Small intestine (tissue), 7 donors: ENCODE measurements around the gene SAT1. TPM values are rescaled to one million over a fixed set of nuclear protein-coding genes. Genes with fewer than 3 reads are reported as not detected.

Source experiments
- DNase-seq, 2 donors: peaks; one replicate each; pipeline versions ENCODE4 v3.0.0 to v3.0.0-alpha.2; 2013
- FAIRE-seq: peaks from 2 replicates; lab custom pipeline; 2012; peaks lifted over from hg19 to GRCh38; lab: Jason Lieb, UNC
- H3K27ac ChIP-seq, 3 donors: one replicate each; pipeline ENCODE4 v1.5.1; 2013; ENCODE audit warnings: low read length in 2 of 3, mild to moderate bottlenecking in 2 of 3, control low read depth in 1 of 3, inconsistent platforms in 1 of 3, low read depth in 1 of 3, moderate library complexity in 1 of 3
- H3K27me3 ChIP-seq, 3 donors: one replicate each; pipeline ENCODE4 v1.6.1; 2013; ENCODE audit warnings: low read length in 3 of 3, inconsistent platforms in 1 of 3; ENCODE audit not compliant: control insufficient read depth in 3 of 3, insufficient read depth in 3 of 3
- H3K36me3 ChIP-seq, 3 donors: one replicate each; pipeline ENCODE4 v1.6.1; 2013; ENCODE audit warnings: low read length in 3 of 3, inconsistent platforms in 1 of 3, low read depth in 1 of 3, mild to moderate bottlenecking in 1 of 3, moderate library complexity in 1 of 3; ENCODE audit not compliant: control insufficient read depth in 3 of 3, insufficient read depth in 2 of 3
- H3K4me1 ChIP-seq, 3 donors: one replicate each; pipeline ENCODE4 v1.6.1; 2013; ENCODE audit warnings: low read length in 2 of 3, inconsistent platforms in 1 of 3, low read depth in 1 of 3, mild to moderate bottlenecking in 1 of 3, moderate library complexity in 1 of 3; ENCODE audit not compliant: control insufficient read depth in 3 of 3, insufficient read depth in 2 of 3
- H3K4me3 ChIP-seq, 3 donors: one replicate each; pipeline ENCODE4 v1.5.1; 2013; ENCODE audit warnings: low read length in 3 of 3, control low read depth in 1 of 3, inconsistent platforms in 1 of 3, low read depth in 1 of 3, mild to moderate bottlenecking in 1 of 3, moderate library complexity in 1 of 3
- H3K9me3 ChIP-seq, 2 donors: one replicate each; pipeline ENCODE4 v1.6.1; 2013; ENCODE audit warnings: low read depth in 1 of 2, low read length in 1 of 2; ENCODE audit not compliant: control insufficient read depth in 2 of 2, insufficient read depth in 1 of 2
- WGBS, 3 donors: extraction: QIAGEN DNeasy Blood & Tissue Kit; methylation state at CpG; one replicate each; pipeline ENCODE4 v1.1.7; 2013; 5-methylcytosine and 5-hydroxymethylcytosine counted together
- polyA plus RNA-seq, 4 donors: library from polyadenylated mRNA; stranded (reverse) in 3 of 4; unstranded in 1 of 4; fragments of 200-250 nt in 3 of 4; fragments of 120-200 nt in 1 of 4; gene quantifications; one replicate each; pipeline versions ENCODE4 v1.2.1 to v1.2.3, GENCODE V29; 2013
- donor health status: healthy with polysubstance abuse.
- donor health status: control.
- donor health status: control.
- donor health status: Bipolar disorder and iron deficiency.
- donor health status: healthy.

SAT1 gene
- polyA plus RNA-seq, 4 donors = 412 to 1,273 (median 877) TPM

- H3K27me3 ChIP-seq = no peaks in the 10 kb centered on the region
- FAIRE-seq = no peak
- peaks cover 0 to 3% (median 0%) of the 10 kb centered on the region in 3 donors for H3K4me1 ChIP-seq
- WGBS, 3 donors = 84 to 95% (median 90%) methylated on average over 3 of the region's 3 CpGs
- DNase-seq = no peak
- no peaks in the 10 kb centered on the region for H3K9me3 ChIP-seq
- H3K4me3 ChIP-seq = no peak overlapping the region
- no peak overlapping the region for H3K27ac ChIP-seq
- no peaks in the 10 kb centered on the region for H3K36me3 ChIP-seq
Measured at GRCh38 chrX:23817979-23818336, 35.0 kb downstream of the SAT1 start.

GRCh38 chrX:23819385-23820234 is 36.6 kb downstream of the SAT1 start:
- DNase-seq (peak; percentile 48 to 63), FAIRE-seq (no peak)
- Histone ChIP-seq H3K4me3 (no peak overlapping the region), H3K36me3 (no peaks in the 10 kb centered on the region), H3K27me3 (no peaks in the 10 kb centered on the region), H3K4me1 (peaks cover 0 to 3% (median 0%) of the 10 kb centered on the region in 3 donors), H3K9me3 (no peaks in the 10 kb centered on the region), H3K27ac (peak overlapping the region in 1 of 3 donors; percentile 63)
- WGBS, 3 donors = 56 to 77% (median 75%) methylated on average over 9 to 10 of the region's 10 CpGs

- Histone ChIP-seq H3K9me3 (no peaks in the 10 kb centered on the region), H3K4me1 (peaks cover 0 to 3% (median 0%) of the 10 kb centered on the region in 3 donors), H3K4me3 (no peak overlapping the region), H3K36me3 (no peaks in the 10 kb centered on the region), H3K27me3 (no peaks in the 10 kb centered on the region), H3K27ac (peak overlapping the region in 1 of 3 donors; percentile 63)
- WGBS, 3 donors = 68 to 80% (median 76%) methylated on average over 6 of the region's 6 CpGs
- DNase-seq (no peak), FAIRE-seq (no peak)
Measured at GRCh38 chrX:23820235-23820782, 37.3 kb downstream of the SAT1 start.

- WGBS, 3 donors = 48 to 69% (median 64%) methylated on average over 2 of the region's 2 CpGs
- FAIRE-seq = no peak
- H3K27ac ChIP-seq = peak overlapping the region in 2 of 3 donors; percentile 4 to 61
Measured at GRCh38 chrX:23821847-23822246, 38.9 kb downstream of the SAT1 start.

DNA sequence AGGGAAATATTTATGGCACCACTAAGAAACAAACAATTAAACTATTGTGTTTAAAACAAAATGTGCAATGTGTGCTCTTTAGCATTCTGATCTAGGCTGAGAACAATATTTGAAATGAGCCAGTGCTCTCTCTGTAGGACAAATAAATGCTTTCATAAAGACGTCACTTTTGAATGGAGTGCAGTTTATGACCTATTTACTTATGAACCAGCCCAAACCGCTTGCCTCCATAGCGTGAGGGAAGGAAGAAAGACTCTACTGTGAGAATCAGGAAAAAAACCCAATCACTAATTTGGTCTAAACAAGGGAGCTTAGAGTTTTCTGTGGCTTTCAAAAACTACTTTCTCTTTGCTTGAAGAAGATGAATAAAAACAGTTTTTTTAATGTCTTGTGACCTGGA is 39.4 kb downstream of the SAT1 start:
- peak; percentile 52 to 73 for DNase-seq
- no peak for FAIRE-seq
- H3K27ac ChIP-seq = peak overlapping the region in 1 of 3 donors; percentile 61

More at GRCh38 chrX:23821847-23822246, 38.9 kb downstream of the SAT1 start:
- H3K27me3 ChIP-seq = no peaks in the 10 kb centered on the region
- no peak overlapping the region for H3K4me3 ChIP-seq
- H3K36me3 ChIP-seq = no peaks in the 10 kb centered on the region
- H3K4me1 ChIP-seq = peaks cover 0 to 3% (median 0%) of the 10 kb centered on the region in 3 donors
- DNase-seq = no peak
- H3K9me3 ChIP-seq = no peaks in the 10 kb centered on the region

GRCh38 chrX:23822841-23823240 is 39.9 kb downstream of the SAT1 start:
- Histone ChIP-seq H3K9me3 (no peaks in the 10 kb centered on the region), H3K36me3 (no peaks in the 10 kb centered on the region), H3K27ac (peak overlapping the region in 1 of 3 donors; percentile 61), H3K4me3 (no peak overlapping the region), H3K4me1 (peaks cover 0 to 3% (median 0%) of the 10 kb centered on the region in 3 donors), H3K27me3 (no peaks in the 10 kb centered on the region)
- no peak for DNase-seq
- 54 to 62% (median 54%) methylated on average over 6 of the region's 6 CpGs for WGBS, 3 donors
- FAIRE-seq = no peak

More for the DNA sequence above, 39.4 kb downstream of the SAT1 start:
- Histone ChIP-seq H3K9me3 (no peaks in the 10 kb centered on the region), H3K4me3 (no peak overlapping the region), H3K4me1 (peaks cover 0 to 3% (median 0%) of the 10 kb centered on the region in 3 donors), H3K36me3 (no peaks in the 10 kb centered on the region), H3K27me3 (no peaks in the 10 kb centered on the region)
- WGBS, 3 donors = 24 to 42% (median 25%) methylated on average over 3 of the region's 3 CpGs

GRCh38 chrX:23825675-23826074 is 42.7 kb downstream of the SAT1 start:
- no peaks in the 10 kb centered on the region for H3K9me3 ChIP-seq
- FAIRE-seq = no peak
- H3K4me1 ChIP-seq = peaks cover 0 to 9% (median 0%) of the 10 kb centered on the region in 3 donors
- DNase-seq = no peak
- H3K36me3 ChIP-seq = no peaks in the 10 kb centered on the region
- no peaks in the 10 kb centered on the region for H3K27me3 ChIP-seq
- H3K4me3 ChIP-seq = no peak overlapping the region
- no peak overlapping the region for H3K27ac ChIP-seq

- no peaks in the 10 kb centered on the region for H3K9me3 ChIP-seq
- peaks cover 0 to 9% (median 0%) of the 10 kb centered on the region in 3 donors for H3K4me1 ChIP-seq
- FAIRE-seq (no peak), DNase-seq (no peak)
- no peak overlapping the region for H3K4me3 ChIP-seq
- H3K36me3 ChIP-seq = no peaks in the 10 kb centered on the region
- WGBS, 3 donors = 72 to 85% (median 73%) methylated on average over 3 of the region's 3 CpGs
- H3K27me3 ChIP-seq = no peaks in the 10 kb centered on the region
- H3K27ac ChIP-seq = no peak overlapping the region
Measured at GRCh38 chrX:23826216-23826615, 43.2 kb downstream of the SAT1 start.
